Measurements from ENCODE around the gene PCCA.

PCCA gene

GRCh38 chr13:100298691-100299090 is 209.8 kb downstream of the PCCA start:
- no peak for DNase-seq (ENCODE audit: extremely low spot score)
- CTCF ChIA-PET: no interaction called here
- TF ChIP-seq NFRKB (IDR thresholded peaks at IDR 0.05) (no peak), LEF1 (IDR thresholded peaks at IDR 0.05; ENCODE audit: borderline replicate concordance) (no peak), FOXK2 (IDR thresholded peaks at IDR 0.05) (no peak), HDGF (IDR thresholded peaks at IDR 0.05; ENCODE audit: borderline replicate concordance) (no peak), L3MBTL2 (conservative IDR thresholded peaks at IDR 0.05) (no peak), FOXM1 (IDR thresholded peaks at IDR 0.05; ENCODE audit: borderline replicate concordance) (no peak), SP1 (IDR thresholded peaks at IDR 0.05) (no peak), TARDBP (IDR thresholded peaks at IDR 0.05) (no peak), SUZ12 (IDR thresholded peaks at IDR 0.05) (no peak), ELF4 (IDR thresholded peaks at IDR 0.05) (no peak), BHLHE40 (IDR thresholded peaks at IDR 0.05; ENCODE audit: borderline replicate concordance) (no peak), ARNT (IDR thresholded peaks at IDR 0.05) (no peak)
- POLR2A ChIA-PET: no interaction called here

- ChIA-PET POLR2A (no interaction called here), CTCF (no interaction called here)
- no peak for DNase-seq (ENCODE audit: extremely low spot score)
- no peak for TF ChIP-seq FOXM1 (IDR thresholded peaks at IDR 0.05; ENCODE audit: borderline replicate concordance)
- TF ChIP-seq HDGF (IDR thresholded peaks at IDR 0.05; ENCODE audit: borderline replicate concordance): no peak
- no peak for TF ChIP-seq FOXK2 (IDR thresholded peaks at IDR 0.05)
- TF ChIP-seq BHLHE40 (IDR thresholded peaks at IDR 0.05; ENCODE audit: borderline replicate concordance): no peak
- TF ChIP-seq FOXA1 (IDR thresholded peaks at IDR 0.05): no peak
- TF ChIP-seq ARNT (IDR thresholded peaks at IDR 0.05): no peak
- TF ChIP-seq SUZ12 (IDR thresholded peaks at IDR 0.05): no peak
- no peak for TF ChIP-seq PKNOX1 (IDR thresholded peaks at IDR 0.05)
Measured at GRCh38 chr13:100300243-100300642, 211.3 kb downstream of the PCCA start.

- TF ChIP-seq ZNF384 (IDR thresholded peaks at IDR 0.05) (no peak), SUZ12 (IDR thresholded peaks at IDR 0.05) (no peak), LEF1 (IDR thresholded peaks at IDR 0.05; ENCODE audit: borderline replicate concordance) (no peak), TARDBP (IDR thresholded peaks at IDR 0.05) (no peak), NFRKB (IDR thresholded peaks at IDR 0.05) (no peak), FOXA1 (IDR thresholded peaks at IDR 0.05) (no peak), CTBP1 (IDR thresholded peaks at IDR 0.05; ENCODE audit: borderline replicate concordance) (no peak), FOXM1 (IDR thresholded peaks at IDR 0.05; ENCODE audit: borderline replicate concordance) (no peak), SP1 (IDR thresholded peaks at IDR 0.05) (no peak), ELF4 (IDR thresholded peaks at IDR 0.05) (no peak), PKNOX1 (IDR thresholded peaks at IDR 0.05) (no peak), FOXK2 (IDR thresholded peaks at IDR 0.05) (no peak), HDGF (IDR thresholded peaks at IDR 0.05; ENCODE audit: borderline replicate concordance) (no peak), BHLHE40 (IDR thresholded peaks at IDR 0.05; ENCODE audit: borderline replicate concordance) (no peak)
- DNase-seq (ENCODE audit: extremely low spot score): no peak
- CTCF ChIA-PET: no interaction called here
- POLR2A ChIA-PET: no interaction called here
Measured at GRCh38 chr13:100300708-100301107, 211.8 kb downstream of the PCCA start.

- DNase-seq (ENCODE audit: extremely low spot score): no peak
- ChIA-PET POLR2A (no interaction called here), CTCF (no interaction called here)
- TF ChIP-seq SP1 (IDR thresholded peaks at IDR 0.05) (no peak), CTBP1 (IDR thresholded peaks at IDR 0.05; ENCODE audit: borderline replicate concordance) (no peak), PKNOX1 (IDR thresholded peaks at IDR 0.05) (no peak), HDGF (IDR thresholded peaks at IDR 0.05; ENCODE audit: borderline replicate concordance) (no peak), TARDBP (IDR thresholded peaks at IDR 0.05) (no peak), FOXA1 (IDR thresholded peaks at IDR 0.05) (no peak), FOXM1 (IDR thresholded peaks at IDR 0.05; ENCODE audit: borderline replicate concordance) (no peak), ARNT (IDR thresholded peaks at IDR 0.05) (no peak), SUZ12 (IDR thresholded peaks at IDR 0.05) (no peak), FOXK2 (IDR thresholded peaks at IDR 0.05) (no peak), ZNF384 (IDR thresholded peaks at IDR 0.05) (no peak), LEF1 (IDR thresholded peaks at IDR 0.05; ENCODE audit: borderline replicate concordance) (no peak), ELF4 (IDR thresholded peaks at IDR 0.05) (no peak), BHLHE40 (IDR thresholded peaks at IDR 0.05; ENCODE audit: borderline replicate concordance) (no peak), NFRKB (IDR thresholded peaks at IDR 0.05) (no peak), L3MBTL2 (conservative IDR thresholded peaks at IDR 0.05) (no peak)
Measured at GRCh38 chr13:100301418-100301817, 212.5 kb downstream of the PCCA start.

- no peak for DNase-seq (ENCODE audit: extremely low spot score)
- ChIA-PET POLR2A (no interaction called here), CTCF (no interaction called here)
- TF ChIP-seq FOXM1 (IDR thresholded peaks at IDR 0.05; ENCODE audit: borderline replicate concordance): no peak
- no peak for TF ChIP-seq SP1 (IDR thresholded peaks at IDR 0.05)
- no peak for TF ChIP-seq LEF1 (IDR thresholded peaks at IDR 0.05; ENCODE audit: borderline replicate concordance)
- TF ChIP-seq FOXA1 (IDR thresholded peaks at IDR 0.05): no peak
- TF ChIP-seq SUZ12 (IDR thresholded peaks at IDR 0.05): no peak
- TF ChIP-seq HDGF (IDR thresholded peaks at IDR 0.05; ENCODE audit: borderline replicate concordance): no peak
- TF ChIP-seq NFRKB (IDR thresholded peaks at IDR 0.05): no peak
- no peak for TF ChIP-seq L3MBTL2 (conservative IDR thresholded peaks at IDR 0.05)
- no peak for TF ChIP-seq CTBP1 (IDR thresholded peaks at IDR 0.05; ENCODE audit: borderline replicate concordance)
- no peak for TF ChIP-seq ARNT (IDR thresholded peaks at IDR 0.05)
- no peak for TF ChIP-seq PKNOX1 (IDR thresholded peaks at IDR 0.05)
- no peak for TF ChIP-seq FOXK2 (IDR thresholded peaks at IDR 0.05)
- TF ChIP-seq BHLHE40 (IDR thresholded peaks at IDR 0.05; ENCODE audit: borderline replicate concordance): no peak
- no peak for TF ChIP-seq ELF4 (IDR thresholded peaks at IDR 0.05)
- no peak for TF ChIP-seq TARDBP (IDR thresholded peaks at IDR 0.05)
- TF ChIP-seq ZNF384 (IDR thresholded peaks at IDR 0.05): no peak
Measured at GRCh38 chr13:100302391-100302790, 213.5 kb downstream of the PCCA start.
